Measurements from ENCODE around the gene KIFC1. TPM values are rescaled to one million over a fixed set of nuclear protein-coding genes. Genes with fewer than 3 reads are reported as not detected.

The KIFC1 gene
- total RNA-seq, 1 experiment from 2014 or later: 73.8 TPM

- Mint-ChIP-seq H3K4me3 (no peak overlapping the region), H3K27ac (peak overlapping the region in 1 of 3 experiments; percentile 59; a peak in 2 of 7 replicates), H3K27me3 (ENCODE audit: low read depth) (no peaks in the 10 kb centered on the region), H3K4me1 (peaks cover 0 to 3% of the 10 kb centered on the region in 2 experiments; a peak in 1 of 4 replicates), H3K36me3 (ENCODE audit: insufficient read depth in 1 of 3, low read depth in 3 of 3) (peaks cover 72 to 95% (median 91%) of the 10 kb centered on the region in 3 experiments), H3K9me3 (no peaks in the 10 kb centered on the region)
- DNase-seq: no peak
- no peak overlapping the region for H3K4me2 ChIP-seq (ENCODE audit: insufficient read depth, insufficient read length, low read length)
- no peaks in the 10 kb centered on the region for H3K23me2 ChIP-seq (ENCODE audit: insufficient read length, low read depth, low read length, poor library complexity, severe bottlenecking)
- H4K5ac ChIP-seq (ENCODE audit: insufficient read length, low read depth, low read length): no peak overlapping the region
- no peak overlapping the region for H2AFZ ChIP-seq (ENCODE audit: low read length)
- H3K9me3 ChIP-seq (ENCODE audit: control insufficient read depth, low read depth, low read length): no peaks in the 10 kb centered on the region
- H3K18ac ChIP-seq (ENCODE audit: insufficient read length, low read depth, low read length): no peak overlapping the region
- no peak overlapping the region for H2BK12ac ChIP-seq (ENCODE audit: insufficient read length, low read depth, low read length)
- H4K91ac ChIP-seq (ENCODE audit: insufficient read length, low read depth, low read length): no peak overlapping the region
- H3K9ac ChIP-seq (ENCODE audit: extremely low read depth, insufficient read length, low read length): no peak overlapping the region
- no peaks in the 10 kb centered on the region for H3K79me1 ChIP-seq (ENCODE audit: insufficient read depth, low read depth, low read length, poor library complexity, severe bottlenecking)
- no peak overlapping the region for H3T11ph ChIP-seq (ENCODE audit: low read length)
- WGBS (ENCODE audit: extremely low coverage, insufficient read length, low lambda C conversion rate): no CpG with 5 or more reads among the region's 8 CpGs
- H3K79me2 ChIP-seq (ENCODE audit: insufficient read depth, low read length): no peaks in the 10 kb centered on the region
- H2BK120ac ChIP-seq (ENCODE audit: low read depth, low read length, poor library complexity, severe bottlenecking): no peak overlapping the region
- no peak overlapping the region for H4K8ac ChIP-seq (replicated peaks; ENCODE audit: insufficient read length, low read depth, low read length)
- no peak overlapping the region; the same call in 1 of the 2 replicates for H3K14ac ChIP-seq (ENCODE audit: insufficient read depth, low read length)
- H2BK20ac ChIP-seq (ENCODE audit: low read depth, low read length, poor library complexity, severe bottlenecking): no peak overlapping the region
- no peaks in the 10 kb centered on the region for H3K4me1 ChIP-seq (ENCODE audit: insufficient read depth, low read length)
- TF ChIP-seq CTCF (conservative IDR thresholded peaks at IDR 0.05): no peak
- no peak overlapping the region for H3K23ac ChIP-seq (ENCODE audit: insufficient read length, low read depth, low read length)
- no peak overlapping the region for H2AK5ac ChIP-seq (ENCODE audit: insufficient read length, low read length)
- no peaks in the 10 kb centered on the region for H3K27me3 ChIP-seq (ENCODE audit: insufficient read depth, low read length)
- no peak overlapping the region for H2BK5ac ChIP-seq (ENCODE audit: insufficient read length, low read length)
- H2BK15ac ChIP-seq (ENCODE audit: low read depth, low read length): no peak overlapping the region
- H3K27ac ChIP-seq (ENCODE audit: insufficient read length, low read depth, low read length): no peak overlapping the region
- H3K56ac ChIP-seq (ENCODE audit: insufficient read length, low read depth, low read length): no peak overlapping the region
- H3K4ac ChIP-seq (ENCODE audit: low read depth, low read length): no peak overlapping the region
- no peaks in the 10 kb centered on the region for H4K20me1 ChIP-seq (ENCODE audit: control insufficient read depth, insufficient read depth, insufficient read length)
Observed at GRCh38 chr6:33442283-33442682, 50.7 kb downstream of the KIFC1 start.
